ENCODE data around the gene PLAGL1.
"Not testable (repeated sequence)": the region's sequence is repeated elsewhere in the genome, so short reads cannot be mapped to it uniquely, and the experiment has no call there.

PLAGL1 gene

DNA sequence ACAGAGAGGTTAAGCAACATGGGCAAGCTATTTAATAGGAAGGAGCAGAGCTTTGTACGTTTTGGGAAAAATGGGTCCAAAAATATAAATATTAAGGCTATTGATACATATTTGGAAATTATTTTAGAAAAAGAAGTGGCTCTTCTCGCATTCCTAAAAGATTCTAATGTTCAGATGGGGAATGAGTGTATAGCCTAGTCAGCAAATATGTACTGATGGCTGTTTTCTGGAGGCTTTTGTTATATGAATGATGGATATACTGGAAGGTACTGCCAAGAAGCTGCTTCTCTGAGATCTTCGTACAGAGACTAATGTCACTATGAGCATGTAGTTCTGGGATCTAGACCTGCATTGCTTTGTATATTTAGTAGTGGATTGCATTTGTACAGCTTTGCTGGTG, 71.7 kb downstream of the PLAGL1 start:
- no peak for DNase-seq

DNA sequence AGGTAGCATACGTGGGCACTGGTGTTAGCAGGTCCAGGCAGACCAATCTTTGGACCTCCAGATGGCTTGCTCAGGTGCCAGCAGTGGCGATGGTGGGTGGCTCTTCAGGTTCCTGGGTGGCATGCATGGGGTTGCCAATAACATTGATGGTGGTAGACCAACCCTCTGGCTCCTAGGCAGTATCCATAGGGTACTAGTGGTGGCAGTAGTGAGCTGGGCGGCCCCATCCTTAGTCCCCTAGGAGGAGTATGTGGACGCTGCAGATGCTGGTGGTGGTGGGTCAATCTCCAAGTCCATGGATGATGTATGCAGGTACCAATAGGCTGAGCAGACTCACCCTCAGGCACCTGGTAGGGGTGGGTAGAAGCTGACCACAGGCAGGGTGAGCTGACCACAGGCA, 73.2 kb downstream of the PLAGL1 start:
- no peak for DNase-seq

DNA sequence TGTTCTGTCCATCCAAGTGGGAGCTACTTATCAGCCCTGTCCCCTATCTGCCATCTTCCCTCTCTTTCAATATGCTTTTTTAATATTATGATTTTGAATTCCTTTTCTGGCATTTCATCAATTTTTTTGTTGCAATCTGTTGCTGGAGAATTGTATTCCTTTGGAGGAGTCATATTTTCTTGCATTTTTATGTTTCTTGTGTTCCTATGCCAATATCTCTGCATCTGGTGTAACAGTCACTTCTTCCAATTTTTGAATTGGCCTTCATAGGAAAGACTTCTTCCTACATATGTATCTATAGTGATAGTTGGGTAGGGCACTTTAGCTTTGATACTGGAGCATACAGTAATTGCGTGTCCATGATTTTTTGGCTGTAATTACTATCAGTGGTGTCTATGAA, 73.7 kb downstream of the PLAGL1 start:
- no peak for DNase-seq

DNA sequence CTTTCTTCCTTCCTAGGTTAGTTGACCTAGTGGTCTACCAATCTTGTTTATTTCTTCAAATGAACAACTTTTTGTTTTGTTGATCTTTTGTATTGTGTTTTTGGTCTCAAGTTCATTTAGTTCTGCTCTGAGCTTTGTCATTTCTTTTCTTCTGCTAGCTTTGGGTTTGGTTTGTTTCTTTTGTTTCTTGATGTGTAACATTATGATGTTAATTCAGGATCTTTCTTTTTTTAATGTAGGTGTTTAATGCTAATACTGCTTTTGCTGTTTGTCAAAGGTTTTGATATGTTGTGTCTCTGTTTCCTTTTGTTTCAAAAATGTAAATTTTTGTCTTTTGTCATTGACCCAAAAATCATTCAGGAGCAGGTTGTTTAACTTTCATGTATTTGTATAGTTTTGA, 78.1 kb downstream of the PLAGL1 start:
- DNase-seq: no peak

DNA sequence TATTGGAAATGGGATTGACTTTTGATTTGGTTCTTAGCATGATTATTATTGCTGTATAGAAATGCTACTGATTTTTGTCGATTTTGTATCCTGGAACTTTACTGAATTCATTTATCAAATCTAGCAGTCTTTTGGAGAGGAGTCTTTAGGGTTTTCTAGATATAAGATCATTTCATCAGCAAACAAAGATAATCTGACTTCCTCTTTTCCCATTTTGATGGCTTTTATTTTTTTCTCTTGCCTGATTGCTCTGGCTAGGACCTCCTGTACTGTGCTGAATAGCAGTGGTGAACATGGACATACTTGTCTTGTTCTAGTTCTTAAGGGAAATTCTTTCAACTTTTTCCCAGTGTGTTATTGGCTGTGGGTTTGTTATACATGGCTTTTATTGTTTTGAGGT, 79.2 kb downstream of the PLAGL1 start:
- no peak for DNase-seq

DNA sequence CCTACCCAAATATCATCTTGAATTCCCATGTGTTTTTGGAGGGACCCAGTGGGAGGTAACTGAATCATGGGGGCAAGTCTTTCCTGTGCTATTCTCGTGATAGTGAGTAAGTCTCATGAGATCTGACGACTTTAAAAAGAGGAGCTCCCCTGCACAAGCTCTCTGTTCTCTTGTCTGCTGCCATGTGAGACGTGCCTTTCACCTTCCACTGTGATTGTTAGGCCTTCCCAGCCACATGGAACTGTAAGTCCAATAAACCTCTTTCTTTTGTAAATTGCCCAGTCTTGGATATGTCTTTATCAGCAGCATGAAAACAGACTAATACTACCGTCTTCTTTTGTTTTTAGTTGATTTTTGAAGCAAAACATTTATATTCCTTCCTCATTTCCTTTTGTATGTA, 91.0 kb downstream of the PLAGL1 start:
- DNase-seq: not testable (repeated sequence)

DNA sequence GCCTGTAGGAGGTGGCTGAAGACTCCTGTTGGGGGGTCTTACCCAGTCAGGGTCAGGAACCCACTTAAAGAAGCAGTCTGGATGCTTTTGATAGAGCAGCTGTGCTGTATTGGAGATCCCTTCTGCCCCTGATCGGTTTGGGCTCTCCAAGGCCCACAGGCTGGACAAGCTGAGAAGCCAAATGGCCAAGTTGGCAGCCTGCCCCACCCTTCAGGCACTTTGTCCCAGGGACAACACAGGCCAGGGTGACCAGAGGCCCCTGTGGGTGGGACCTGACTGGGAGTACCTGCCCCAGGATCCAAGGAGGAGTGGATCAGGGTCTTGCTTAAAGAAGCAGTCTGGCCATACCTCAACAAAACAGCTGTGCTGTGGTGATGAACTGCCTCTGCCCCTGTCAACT, 95.4 kb downstream of the PLAGL1 start:
- DNase-seq: no peak

DNA sequence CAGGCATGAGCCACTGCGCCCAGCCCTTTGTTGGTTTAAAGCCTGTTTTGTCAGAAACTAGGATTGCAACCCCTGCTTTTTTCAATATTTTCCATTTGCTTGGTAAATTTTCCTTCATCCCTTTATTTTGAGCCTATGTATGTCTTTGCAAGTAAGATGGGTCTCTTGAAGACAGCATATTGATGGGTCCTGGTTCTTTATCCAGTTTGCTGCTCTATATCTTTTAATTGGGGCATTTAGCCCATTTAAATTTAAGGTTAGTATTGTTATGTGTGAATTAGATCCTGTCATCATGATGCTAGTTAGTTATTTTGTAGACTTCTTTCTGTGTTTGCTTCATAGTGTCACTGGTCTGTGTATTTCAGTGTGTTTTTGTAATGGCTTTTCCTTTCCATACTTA, 97.0 kb downstream of the PLAGL1 start:
- no peak for DNase-seq

DNA sequence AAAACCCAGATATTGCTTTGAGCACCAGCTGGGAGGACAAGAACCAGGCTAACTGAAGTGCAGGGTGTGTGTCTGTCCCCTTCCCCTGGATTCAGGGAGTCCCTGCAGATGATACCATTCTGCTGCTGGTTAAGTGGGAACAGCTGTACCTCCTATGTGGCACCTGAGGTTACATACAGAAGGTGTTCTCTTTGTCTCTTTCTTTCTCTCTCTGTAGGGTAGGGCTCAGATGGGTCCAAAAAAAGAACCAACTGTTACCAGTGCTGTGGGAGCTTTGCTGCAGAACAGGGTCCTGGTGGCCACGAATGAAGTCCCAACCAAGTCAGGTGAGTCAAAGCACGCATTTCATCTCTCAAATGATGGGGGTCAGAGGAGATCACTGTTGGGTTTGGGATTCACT, 105.2 kb downstream of the PLAGL1 start:
- DNase-seq: no peak

DNA sequence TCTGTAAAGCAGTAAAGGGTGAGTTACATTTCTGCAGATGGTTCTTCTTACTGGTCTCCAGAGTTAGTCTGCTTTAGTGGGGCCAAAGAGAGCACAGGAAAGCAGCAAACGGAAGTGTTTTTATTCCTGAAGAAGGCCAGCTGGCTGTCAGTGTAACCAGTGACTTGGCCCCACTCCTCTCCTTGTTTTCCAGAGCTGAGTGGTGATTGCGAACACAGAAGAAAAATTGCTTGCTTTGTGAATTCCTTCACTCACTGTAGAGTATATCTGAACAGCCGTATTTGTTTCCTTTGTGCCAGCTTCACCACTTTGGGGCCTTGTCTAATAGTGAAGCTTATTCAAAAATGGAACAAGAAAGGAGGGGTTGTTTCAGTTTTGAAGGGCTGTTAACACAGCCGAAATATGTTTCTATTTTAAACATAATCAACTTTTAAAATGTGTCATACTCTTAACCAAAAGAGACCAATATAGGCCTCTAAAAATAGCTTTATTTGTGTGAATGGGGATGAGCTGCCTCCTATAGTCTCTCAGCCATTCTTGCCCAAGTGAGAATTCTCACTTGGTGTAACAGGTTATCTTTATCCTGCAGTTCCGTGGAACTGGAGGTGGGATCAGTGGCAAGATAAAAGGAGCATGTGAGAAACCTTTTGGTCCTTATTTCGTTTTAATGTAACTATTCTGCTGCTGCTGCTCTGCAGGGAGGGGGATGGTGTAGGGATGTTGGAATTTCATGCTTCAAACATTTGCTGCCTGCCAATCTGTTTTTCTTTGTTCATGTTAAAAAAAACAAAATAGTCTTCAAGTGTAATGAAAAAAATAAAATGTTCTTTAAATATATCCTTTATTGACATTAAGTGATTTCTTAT, 105.9 kb downstream of the PLAGL1 start:
- DNase-seq: no peak

DNA sequence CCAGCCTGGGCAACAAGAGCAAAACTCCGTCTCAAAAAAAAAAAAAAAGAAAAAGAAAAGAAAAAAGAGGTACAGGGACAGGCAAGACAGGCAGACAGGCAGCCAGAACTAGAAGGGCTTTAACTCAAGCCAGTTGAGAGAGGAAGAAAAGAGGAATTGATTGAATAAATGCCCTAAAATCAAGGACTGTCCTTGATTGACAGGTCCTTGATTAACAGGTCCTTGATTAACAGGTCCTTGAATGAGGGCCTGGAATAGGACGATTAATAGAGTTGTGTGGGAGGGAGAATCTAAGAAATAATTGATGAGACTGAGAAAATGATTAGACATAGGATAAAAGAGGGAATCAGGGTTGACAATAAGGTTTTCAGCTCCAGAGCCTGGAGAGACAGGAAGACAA, 107.7 kb downstream of the PLAGL1 start:
- no peak for DNase-seq

DNA sequence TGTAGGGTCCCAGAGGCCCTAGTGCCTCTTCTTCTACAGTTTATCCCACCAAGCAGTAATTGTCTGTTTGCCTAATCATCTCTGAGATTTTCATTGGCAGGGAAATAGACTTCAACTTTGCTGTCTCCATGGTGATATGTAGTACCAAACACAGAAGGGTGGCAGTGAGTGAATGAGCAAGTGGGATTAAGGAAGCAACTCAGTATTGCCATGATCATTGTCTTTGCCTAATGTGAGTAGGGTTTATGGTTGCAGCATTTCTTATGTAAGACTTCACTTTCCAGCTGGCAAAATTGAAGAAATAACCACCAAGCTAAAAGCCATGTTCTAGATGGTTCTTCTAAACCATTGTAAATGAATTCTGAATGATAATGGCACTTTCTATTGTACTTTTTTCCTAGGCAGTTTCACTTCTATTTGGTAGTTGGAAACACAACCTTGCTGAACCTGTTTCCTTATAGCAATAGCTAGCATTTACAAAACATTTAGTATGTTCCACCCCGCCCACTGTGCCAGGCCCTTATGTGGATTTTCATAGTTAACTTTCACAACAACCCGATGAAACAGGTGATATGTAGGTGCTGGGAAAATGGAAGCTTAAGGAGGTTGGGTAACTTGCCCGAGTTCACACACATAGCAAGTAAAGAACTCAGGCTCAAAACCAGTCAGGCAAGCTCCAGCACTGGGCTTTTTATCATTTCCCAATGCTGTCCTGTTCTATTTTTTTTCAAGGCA, 111.8 kb downstream of the PLAGL1 start:
- no peak for DNase-seq

DNA sequence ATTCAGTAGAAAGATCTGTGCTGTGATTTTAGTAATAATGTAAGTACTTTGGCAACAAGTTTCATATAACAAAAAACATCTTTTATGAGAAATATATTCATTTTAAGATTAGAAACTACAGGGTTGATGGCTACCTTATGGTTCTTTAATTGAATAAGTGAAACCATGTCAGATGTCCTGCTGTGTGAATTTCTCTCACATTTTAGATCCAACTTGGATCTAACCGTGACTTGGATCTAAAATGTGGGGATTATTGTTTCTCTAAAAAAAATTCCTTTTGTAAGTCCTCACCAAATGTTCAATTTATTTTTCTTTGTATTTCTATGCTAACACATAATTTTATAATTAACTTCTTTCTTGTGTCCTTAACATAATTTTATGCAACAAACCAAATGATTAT, 113.4 kb downstream of the PLAGL1 start:
- no peak for DNase-seq

All from CD4-positive, alpha-beta T cell treated with Interleukin-6 for 4 hours (primary cell).